Left renal cortex interstitium (tissue), 4 donors: ENCODE measurements around the gene COX7A2. TPM values are rescaled to one million over a fixed set of nuclear protein-coding genes. Genes with fewer than 3 reads are reported as not detected.

Source experiments
- DNase-seq, 4 donors: peaks; one replicate each; pipeline ENCODE4 v3.0.0-alpha.2; 2013; ENCODE audit warnings: low read depth in 4 of 4, low spot score in 2 of 4, missing footprints in 1 of 4
- polyA plus RNA-seq, 4 donors: library from polyadenylated mRNA; unstranded; fragments of 120-200 nt; gene quantifications; one replicate each; pipeline ENCODE4 v1.2.1, GENCODE V29; 2013; ENCODE audit not compliant: insufficient read length in 4 of 4

The COX7A2 gene
- polyA plus RNA-seq, 4 donors = 251 to 342 (median 277) TPM

GRCh38 chr6:75202676-75203131, 40.9 kb downstream of the COX7A2 start:
- DNase-seq = no peak

- DNase-seq = no peak
Observed at GRCh38 chr6:75201901-75202672, 41.5 kb downstream of the COX7A2 start.

GRCh38 chr6:75201021-75201420, 42.6 kb downstream of the COX7A2 start:
- no peak for DNase-seq

GRCh38 chr6:75199889-75200288, 43.7 kb downstream of the COX7A2 start:
- no peak for DNase-seq

- no peak for DNase-seq
Observed at GRCh38 chr6:75196081-75196687, 47.4 kb downstream of the COX7A2 start.

- no peak for DNase-seq
Observed at GRCh38 chr6:75188221-75188925, 55.2 kb downstream of the COX7A2 start.

Other genes starting within 250 kb of the COX7A2 start
- 100 to 1,000 TPM in 1 of 4 donors, 10 to 100 TPM in 3; 67.6 to 103 (median 80.6) TPM for gene COL12A1, start 37.7 kb downstream of the COX7A2 start, polyA plus RNA-seq
- 100 to 1,000 TPM in 3 of 4 donors, 10 to 100 TPM in 1; 95.9 to 139 (median 123) TPM for gene TMEM30A, start 41.0 kb upstream of the COX7A2 start, polyA plus RNA-seq
- 1 to 10 TPM; 2.4 to 3.2 (median 3.0) TPM for gene FILIP1, start 250.0 kb upstream of the COX7A2 start, polyA plus RNA-seq